ENCODE data around the gene ECSIT. TPM values are rescaled to one million over a fixed set of nuclear protein-coding genes. Genes with fewer than 3 reads are reported as not detected.
A peak's percentile ranks its signal among the peaks of the same experiment; 100 is the strongest.

The ECSIT gene, protein sequence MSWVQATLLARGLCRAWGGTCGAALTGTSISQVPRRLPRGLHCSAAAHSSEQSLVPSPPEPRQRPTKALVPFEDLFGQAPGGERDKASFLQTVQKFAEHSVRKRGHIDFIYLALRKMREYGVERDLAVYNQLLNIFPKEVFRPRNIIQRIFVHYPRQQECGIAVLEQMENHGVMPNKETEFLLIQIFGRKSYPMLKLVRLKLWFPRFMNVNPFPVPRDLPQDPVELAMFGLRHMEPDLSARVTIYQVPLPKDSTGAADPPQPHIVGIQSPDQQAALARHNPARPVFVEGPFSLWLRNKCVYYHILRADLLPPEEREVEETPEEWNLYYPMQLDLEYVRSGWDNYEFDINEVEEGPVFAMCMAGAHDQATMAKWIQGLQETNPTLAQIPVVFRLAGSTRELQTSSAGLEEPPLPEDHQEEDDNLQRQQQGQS
- total RNA-seq: 100 to 1,000 TPM in 1 of 5 donors, 10 to 100 TPM in 4; 15.6 to 119 (median 49.0) TPM
- 10 to 100 TPM; 93.2 to 96.5 (median 95.1) TPM for polyA plus RNA-seq
- long read RNA-seq, donor 1, transcript ECSIT-202 (8 exons, 1,700 nt): major isoform, 5 of 7 reads
- long read RNA-seq, donor 1, partial matches to known transcripts: 0 of 7 reads
- long read RNA-seq, donor 1, other reads (novel, unspliced or antisense): 0 of 7 reads
- long read RNA-seq, donor 2, transcript ECSIT-202 (8 exons, 1,700 nt): major isoform, 5 of 8 reads
- long read RNA-seq, donor 2, partial matches to known transcripts: 0 of 8 reads
- long read RNA-seq, donor 2, other reads (novel, unspliced or antisense): 0 of 8 reads
- long read RNA-seq, donor 3, transcript ECSIT-205 (2 exons, 607 nt): major isoform, 6 of 12 reads
- long read RNA-seq, donor 3, partial matches to known transcripts: 0 of 12 reads
- long read RNA-seq, donor 3, other reads (novel, unspliced or antisense): 0 of 12 reads
- long read RNA-seq, donor 4: 0 reads
- long read RNA-seq, donor 5, transcript ECSIT-202 (8 exons, 1,700 nt): major isoform, 9 of 15 reads
- long read RNA-seq, donor 5, partial matches to known transcripts: 0 of 15 reads
- long read RNA-seq, donor 5, other reads (novel, unspliced or antisense): 0 of 15 reads
- long read RNA-seq, donor 6, transcript ECSIT-202 (8 exons, 1,700 nt): major isoform, 16 of 23 reads
- long read RNA-seq, donor 6, partial matches to known transcripts: 0 of 23 reads
- long read RNA-seq, donor 6, other reads (novel, unspliced or antisense): 0 of 23 reads
- long read RNA-seq, donor 7, transcript ECSIT-202 (8 exons, 1,700 nt): major isoform, 6 of 10 reads
- long read RNA-seq, donor 7, partial matches to known transcripts: 0 of 10 reads
- long read RNA-seq, donor 7, other reads (novel, unspliced or antisense): 0 of 10 reads
- long read RNA-seq, donor 8, transcript ECSIT-205 (2 exons, 607 nt): minor isoform, 6 of 17 reads
- long read RNA-seq, donor 8, transcript ECSIT-202 (8 exons, 1,700 nt): major isoform, 8 of 17 reads
- long read RNA-seq, donor 8, partial matches to known transcripts: 0 of 17 reads
- long read RNA-seq, donor 8, other reads (novel, unspliced or antisense): 0 of 17 reads
- long read RNA-seq, donor 9, partial matches to known transcripts: 239 of 313 reads
- long read RNA-seq, donor 9, other reads (novel, unspliced or antisense): 66 of 313 reads
- long read RNA-seq, donor 10, transcript ECSIT-202 (8 exons, 1,700 nt): major isoform, 6 of 8 reads
- long read RNA-seq, donor 10, partial matches to known transcripts: 0 of 8 reads
- long read RNA-seq, donor 10, other reads (novel, unspliced or antisense): 0 of 8 reads

GRCh38 chr19:11528551-11529341 lies at the start of gene ECSIT:
Gene ECSIT (minus strand): TSS chr19:11529134. CDS start chr19:11519170, 9,964 bp downstream.
- no peaks in the 10 kb centered on the region for H3K27me3 ChIP-seq
- WGBS, 5 donors: 0 to 1% (median 1%) methylated on average over 13 to 47 of the region's 47 CpGs
- intact Hi-C loops (cut with DNase I; ENCODE audit: low total_unique reads): no loop called here
- peaks cover 11 to 43% (median 25%) of the 10 kb centered on the region in 4 donors for H3K4me1 ChIP-seq
- H3K9me3 ChIP-seq: no peaks in the 10 kb centered on the region
- H3K4me3 ChIP-seq: peak within 1 kb of the TSS; percentile 82 to 98 (median 90)
- DNase-seq: peak; percentile 99
- H3K36me3 ChIP-seq: peaks cover 0 to 25% (median 15%) of the 10 kb centered on the region in 4 donors
- peak within 1 kb of the TSS; percentile 90 to 93 (median 91) for H3K27ac ChIP-seq
- no peak for TF ChIP-seq POLR2A (IDR thresholded peaks at IDR 0.05)
- TF ChIP-seq, protein P1, sequence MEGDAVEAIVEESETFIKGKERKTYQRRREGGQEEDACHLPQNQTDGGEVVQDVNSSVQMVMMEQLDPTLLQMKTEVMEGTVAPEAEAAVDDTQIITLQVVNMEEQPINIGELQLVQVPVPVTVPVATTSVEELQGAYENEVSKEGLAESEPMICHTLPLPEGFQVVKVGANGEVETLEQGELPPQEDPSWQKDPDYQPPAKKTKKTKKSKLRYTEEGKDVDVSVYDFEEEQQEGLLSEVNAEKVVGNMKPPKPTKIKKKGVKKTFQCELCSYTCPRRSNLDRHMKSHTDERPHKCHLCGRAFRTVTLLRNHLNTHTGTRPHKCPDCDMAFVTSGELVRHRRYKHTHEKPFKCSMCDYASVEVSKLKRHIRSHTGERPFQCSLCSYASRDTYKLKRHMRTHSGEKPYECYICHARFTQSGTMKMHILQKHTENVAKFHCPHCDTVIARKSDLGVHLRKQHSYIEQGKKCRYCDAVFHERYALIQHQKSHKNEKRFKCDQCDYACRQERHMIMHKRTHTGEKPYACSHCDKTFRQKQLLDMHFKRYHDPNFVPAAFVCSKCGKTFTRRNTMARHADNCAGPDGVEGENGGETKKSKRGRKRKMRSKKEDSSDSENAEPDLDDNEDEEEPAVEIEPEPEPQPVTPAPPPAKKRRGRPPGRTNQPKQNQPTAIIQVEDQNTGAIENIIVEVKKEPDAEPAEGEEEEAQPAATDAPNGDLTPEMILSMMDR (IDR thresholded peaks at IDR 0.05): no peak
- no peak for TF ChIP-seq EP300 (IDR thresholded peaks at IDR 0.05)
- peak; percentile 65 to 80 (median 73) for TF ChIP-seq POLR2AphosphoS5 (IDR thresholded peaks at IDR 0.05)

- H3K27me3 ChIP-seq: peaks cover 0 to 16% (median 0%) of the 10 kb centered on the region in 3 donors
- H3K27ac ChIP-seq: peak within 1 kb of the TSS; percentile 56 to 83 (median 81)
- intact Hi-C loops (cut with DNase I; ENCODE audit: low total_unique reads): no loop called here
- H3K9me3 ChIP-seq: no peaks in the 10 kb centered on the region
- H3K4me3 ChIP-seq: peak within 1 kb of the TSS; percentile 38 to 61 (median 44)
- H3K36me3 ChIP-seq: peaks cover 0 to 18% (median 5%) of the 10 kb centered on the region in 4 donors
- no peak for DNase-seq
- 54 to 81% (median 60%) methylated on average over 9 to 18 of the region's 18 CpGs for WGBS, 5 donors
- H3K4me1 ChIP-seq: peaks cover 20 to 54% (median 51%) of the 10 kb centered on the region in 4 donors
- TF ChIP-seq POLR2AphosphoS5 (IDR thresholded peaks at IDR 0.05) (no peak), POLR2A (IDR thresholded peaks at IDR 0.05) (no peak), EP300 (IDR thresholded peaks at IDR 0.05) (no peak)
- TF ChIP-seq, protein P1 (IDR thresholded peaks at IDR 0.05): no peak
These were observed 48.7 kb upstream of the ECSIT start, which contains the start of gene ACP5 for GRCh38 chr19:11577451-11578257. Gene ACP5 (minus strand): TSS chr19:11577645. CDS start chr19:11577317, 328 bp downstream.

DNA sequence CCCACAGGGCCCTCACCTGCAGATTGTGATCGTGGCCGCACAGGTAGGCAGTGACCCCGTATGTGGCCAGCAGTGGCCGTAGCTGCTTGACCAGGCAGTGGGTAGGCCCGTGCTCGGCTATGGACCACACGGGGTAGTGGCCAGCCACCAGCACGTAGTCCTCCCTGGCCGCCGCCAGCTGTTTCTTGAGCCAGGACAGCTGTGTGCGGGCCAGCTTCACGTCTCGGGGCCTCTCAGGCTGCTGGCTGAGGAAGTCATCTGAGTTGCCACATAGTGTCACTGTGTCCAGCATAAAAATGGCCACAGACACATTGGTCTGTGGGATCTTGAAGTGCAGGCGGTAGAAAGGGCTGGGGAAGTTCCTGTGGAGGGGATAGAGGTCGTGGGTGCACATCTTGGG lies 47.3 kb upstream of the ECSIT start:
- H3K9me3 ChIP-seq: no peaks in the 10 kb centered on the region
- intact Hi-C loops (cut with DNase I; ENCODE audit: low total_unique reads): no loop called here
- H3K36me3 ChIP-seq: peaks cover 0 to 18% (median 5%) of the 10 kb centered on the region in 4 donors
- peaks cover 12 to 40% (median 37%) of the 10 kb centered on the region in 4 donors for H3K4me1 ChIP-seq
- H3K27ac ChIP-seq: no peak overlapping the region
- H3K4me3 ChIP-seq: no peak overlapping the region
- DNase-seq: no peak
- 82 to 91% (median 89%) methylated on average over 15 of the region's 15 CpGs for WGBS, 5 donors
- H3K27me3 ChIP-seq: peaks cover 0 to 16% (median 0%) of the 10 kb centered on the region in 3 donors
- TF ChIP-seq POLR2A (IDR thresholded peaks at IDR 0.05) (no peak), EP300 (IDR thresholded peaks at IDR 0.05) (no peak), POLR2AphosphoS5 (IDR thresholded peaks at IDR 0.05) (no peak)
- TF ChIP-seq, protein P1 (IDR thresholded peaks at IDR 0.05): no peak
